Gastrocnemius medialis (tissue), 4 donors: ENCODE results near the gene ASCC1.

ENCODE experiments used
- CTCF ChIP-seq, 5 experiments: fragments of 450-650 bp in 3 of 5; fragments of 200-600 bp in 2 of 5; sonication (generic) in 2 of 5; IDR thresholded peaks in 4 of 5; conservative IDR thresholded peaks in 1 of 5; 1 replicate in 4 of 5; 2 replicates in 1 of 5; pipeline ENCODE4 v1.5.1; 2016 to 2019; ENCODE audit warnings: antibody characterized with exemption in 5 of 5, mild to moderate bottlenecking in 3 of 5, moderate library complexity in 3 of 5
- POLR2A ChIP-seq, 2 donors: fragments of 450-650 bp; IDR thresholded peaks; one replicate each; pipeline ENCODE4 v1.6.1; 2017; ENCODE audit warnings: antibody characterized with exemption in 2 of 2, mild to moderate bottlenecking in 2 of 2, moderate library complexity in 2 of 2

- TF ChIP-seq CTCF (IDR thresholded peaks at IDR 0.05 in 4 of 5, conservative IDR thresholded peaks at IDR 0.05 in 1 of 5), result no peak
- no peak for TF ChIP-seq POLR2A (IDR thresholded peaks at IDR 0.05)
Measured at GRCh38 chr10:72137583-72137982, 78.5 kb downstream of the ASCC1 start.
